ENCODE measurements around the gene AEBP1.

- no peak for TF ChIP-seq EZH2 (IDR thresholded peaks at IDR 0.05; ENCODE audit: borderline replicate concordance, low read depth, low read length, severe bottlenecking)
- no peak for TF ChIP-seq CTCF (IDR thresholded peaks at IDR 0.05; ENCODE audit: borderline replicate concordance, extremely low read depth, low read length, poor library complexity, severe bottlenecking)
Observed at GRCh38 chr7:44101303-44101965, 2.7 kb upstream of the AEBP1 start.

Measured in DND-41 (cell line).